ENCODE measurements around the gene FBXL14.

DNA sequence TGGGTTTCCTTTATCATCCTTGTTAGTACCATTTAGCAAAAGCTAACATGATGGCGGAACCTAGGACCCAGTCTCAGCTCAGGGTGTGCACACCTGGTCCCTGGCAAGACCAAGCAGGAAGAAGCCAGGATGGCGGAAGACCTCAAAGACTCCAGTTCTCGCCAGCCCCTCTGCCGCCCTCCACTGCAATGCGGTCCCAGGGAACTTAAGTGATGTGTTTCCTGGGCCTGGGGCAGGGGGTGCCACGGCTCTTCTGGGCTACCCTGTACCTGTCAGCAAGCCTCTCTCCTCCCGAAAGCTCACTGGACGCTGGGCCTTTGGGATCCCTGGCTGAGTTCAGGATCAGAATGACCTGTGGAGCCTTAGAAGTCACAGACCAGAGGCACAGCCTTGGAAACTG is 71.3 kb downstream of the FBXL14 start:
- TF ChIP-seq, protein P1, sequence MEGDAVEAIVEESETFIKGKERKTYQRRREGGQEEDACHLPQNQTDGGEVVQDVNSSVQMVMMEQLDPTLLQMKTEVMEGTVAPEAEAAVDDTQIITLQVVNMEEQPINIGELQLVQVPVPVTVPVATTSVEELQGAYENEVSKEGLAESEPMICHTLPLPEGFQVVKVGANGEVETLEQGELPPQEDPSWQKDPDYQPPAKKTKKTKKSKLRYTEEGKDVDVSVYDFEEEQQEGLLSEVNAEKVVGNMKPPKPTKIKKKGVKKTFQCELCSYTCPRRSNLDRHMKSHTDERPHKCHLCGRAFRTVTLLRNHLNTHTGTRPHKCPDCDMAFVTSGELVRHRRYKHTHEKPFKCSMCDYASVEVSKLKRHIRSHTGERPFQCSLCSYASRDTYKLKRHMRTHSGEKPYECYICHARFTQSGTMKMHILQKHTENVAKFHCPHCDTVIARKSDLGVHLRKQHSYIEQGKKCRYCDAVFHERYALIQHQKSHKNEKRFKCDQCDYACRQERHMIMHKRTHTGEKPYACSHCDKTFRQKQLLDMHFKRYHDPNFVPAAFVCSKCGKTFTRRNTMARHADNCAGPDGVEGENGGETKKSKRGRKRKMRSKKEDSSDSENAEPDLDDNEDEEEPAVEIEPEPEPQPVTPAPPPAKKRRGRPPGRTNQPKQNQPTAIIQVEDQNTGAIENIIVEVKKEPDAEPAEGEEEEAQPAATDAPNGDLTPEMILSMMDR (conservative IDR thresholded peaks at IDR 0.05; ENCODE audit: low read depth, low read length): no peak
- TF ChIP-seq EZH2 (IDR thresholded peaks at IDR 0.05; ENCODE audit: borderline replicate concordance, low read depth, low read length, poor library complexity, severe bottlenecking): no peak
